Fibroblast of lung (primary cell): ENCODE results near the gene KRT82. TPM values are rescaled to one million over a fixed set of nuclear protein-coding genes. Genes with fewer than 3 reads are reported as not detected.

Experiments
- DNase-seq, 2 donors: peaks; one replicate each; pipeline versions ENCODE4 v3.0.0 to v3.0.0-alpha.2; 2010; ENCODE audit warnings: low read depth in 2 of 2
- H2AFZ ChIP-seq: 2 replicates; pipeline ENCODE4 v1.5.1; 2012; ENCODE audit warnings: low read length, control low read depth, inconsistent platforms
- H3K27ac ChIP-seq: 2 replicates; pipeline ENCODE4 v1.5.1; 2011; ENCODE audit warnings: low read length, control low read depth; ENCODE audit not compliant: insufficient read depth
- H3K27me3 ChIP-seq: 2 replicates; pipeline ENCODE4 v1.5.1; 2011; ENCODE audit warnings: mild to moderate bottlenecking, low read length; ENCODE audit not compliant: control insufficient read depth, insufficient read depth
- H3K36me3 ChIP-seq: 2 replicates; pipeline ENCODE4 v1.5.1; 2011; ENCODE audit warnings: low read length; ENCODE audit not compliant: control insufficient read depth, insufficient read depth
- H3K4me1 ChIP-seq: 2 replicates; pipeline ENCODE4 v1.5.1; 2011; ENCODE audit warnings: low read length; ENCODE audit not compliant: control insufficient read depth, insufficient read depth; ENCODE audit errors: extremely low read depth
- H3K4me2 ChIP-seq: 2 replicates; pipeline ENCODE4 v1.5.1; 2011; ENCODE audit warnings: low read length, control low read depth; ENCODE audit not compliant: insufficient read depth; ENCODE audit errors: extremely low read depth
- H3K4me3 ChIP-seq, 4 experiments: fragments of 200-600 bp in 1 of 4; sonication (generic) in 1 of 4; replicated peaks in 1 of 4; 2 replicates each; pipeline ENCODE4 v1.5.1; 2011 to 2016; ENCODE audit warnings: low read length in 4 of 4, low read depth in 3 of 4, mild to moderate bottlenecking in 3 of 4, control low read depth in 2 of 4, inconsistent platforms in 1 of 4, mixed read lengths in 1 of 4; ENCODE audit not compliant: insufficient read depth in 1 of 4; ENCODE audit errors: control extremely low read depth in 1 of 4
- H3K79me2 ChIP-seq: 2 replicates; pipeline ENCODE4 v1.5.1; 2012; ENCODE audit warnings: mild to moderate bottlenecking, low read length, inconsistent platforms; ENCODE audit not compliant: control insufficient read depth, insufficient read depth
- H3K9ac ChIP-seq: 2 replicates; pipeline ENCODE4 v1.5.1; 2011; ENCODE audit warnings: mild to moderate bottlenecking, low read length, control low read depth; ENCODE audit not compliant: insufficient read depth
- H3K9me3 ChIP-seq: 2 replicates; pipeline ENCODE4 v1.5.1; 2012; ENCODE audit warnings: low read depth, low read length; ENCODE audit not compliant: control insufficient read depth, insufficient read depth
- H4K20me1 ChIP-seq: 2 replicates; pipeline ENCODE4 v1.5.1; 2011; ENCODE audit warnings: low read length; ENCODE audit not compliant: control insufficient read depth, insufficient read depth; ENCODE audit errors: extremely low read depth
- CTCF ChIP-seq, 2 donors: IDR thresholded peaks in 1 of 2; conservative IDR thresholded peaks in 1 of 2; 1 replicate in 1 of 2; 2 replicates in 1 of 2; pipeline ENCODE4 v1.5.1; 2011 to 2012; ENCODE audit warnings: low read length in 2 of 2, control low read depth in 1 of 2, inconsistent platforms in 1 of 2, low read depth in 1 of 2, mild to moderate bottlenecking in 1 of 2
- EZH2 ChIP-seq: IDR thresholded peaks from 2 replicates; pipeline ENCODE4 v1.5.1; 2012; ENCODE audit warnings: low read length, control low read depth, mild to moderate bottlenecking; ENCODE audit errors: missing control alignments
- polyA plus RNA-seq, 2 donors: library from polyadenylated mRNA; depleted of rRNA in 1 of 2; stranded (reverse) in 1 of 2; unstranded in 1 of 2; fragments of >200 nt; gene quantifications; 2 replicates each; pipeline ENCODE4 v1.2.1, GENCODE V29; 2011 to 2012; ENCODE audit warnings: missing spikeins in 1 of 2
- total RNA-seq: library from RNA; depleted of rRNA; stranded (reverse); fragments of >200 nt; gene quantifications from 2 replicates; pipeline ENCODE4 v1.2.1, GENCODE V29; 2014

The KRT82 gene
- total and polyA plus RNA-seq, 2 donors (not counting 1 experiment from before 2014, with no cell fraction given): not detected

GRCh38 chr12:52352951-52353350, 53.2 kb downstream of the KRT82 start:
- no peak for DNase-seq
- H3K4me3 ChIP-seq: no peak overlapping the region
- H3K9me3 ChIP-seq: no peaks in the 10 kb centered on the region
- no peaks in the 10 kb centered on the region for H3K4me1 ChIP-seq
- H2AFZ ChIP-seq: no peak overlapping the region
- H3K79me2 ChIP-seq: no peaks in the 10 kb centered on the region
- H3K27ac ChIP-seq: no peak overlapping the region
- no peak overlapping the region for H3K9ac ChIP-seq
- H3K4me2 ChIP-seq: no peak overlapping the region
- no peaks in the 10 kb centered on the region for H3K36me3 ChIP-seq
- peaks cover 9% of the 10 kb centered on the region for H3K27me3 ChIP-seq
- TF ChIP-seq EZH2 (no peak), CTCF (conservative IDR thresholded peaks at IDR 0.05 in 1 of 2, IDR thresholded peaks at IDR 0.05 in 1 of 2; ENCODE audit: low read depth in 1 of 2, low read length in 2 of 2) (no peak)
- H4K20me1 ChIP-seq: no peaks in the 10 kb centered on the region

GRCh38 chr12:52351196-52352059, 54.7 kb downstream of the KRT82 start:
- no peak for TF ChIP-seq CTCF (conservative IDR thresholded peaks at IDR 0.05 in 1 of 2, IDR thresholded peaks at IDR 0.05 in 1 of 2; ENCODE audit: low read depth in 1 of 2, low read length in 2 of 2)
- no peak for TF ChIP-seq EZH2
- DNase-seq: no peak
- H3K4me1 ChIP-seq: no peaks in the 10 kb centered on the region
- peaks cover 12% of the 10 kb centered on the region for H3K27me3 ChIP-seq
- no peak overlapping the region for H3K4me2 ChIP-seq
- H3K9ac ChIP-seq: no peak overlapping the region
- H3K9me3 ChIP-seq: no peaks in the 10 kb centered on the region
- no peak overlapping the region for H2AFZ ChIP-seq
- no peak overlapping the region for H3K4me3 ChIP-seq
- no peaks in the 10 kb centered on the region for H3K79me2 ChIP-seq
- no peaks in the 10 kb centered on the region for H4K20me1 ChIP-seq
- no peak overlapping the region for H3K27ac ChIP-seq
- no peaks in the 10 kb centered on the region for H3K36me3 ChIP-seq

GRCh38 chr12:52350786-52351185, 55.3 kb downstream of the KRT82 start:
- Histone ChIP-seq H3K4me2 (no peak overlapping the region), H3K27ac (no peak overlapping the region), H4K20me1 (no peaks in the 10 kb centered on the region), H3K36me3 (no peaks in the 10 kb centered on the region), H3K9ac (no peak overlapping the region), H3K9me3 (no peaks in the 10 kb centered on the region), H3K27me3 (peaks cover 12% of the 10 kb centered on the region), H3K4me3 (no peak overlapping the region), H2AFZ (no peak overlapping the region), H3K4me1 (no peaks in the 10 kb centered on the region), H3K79me2 (no peaks in the 10 kb centered on the region)
- TF ChIP-seq EZH2 (no peak), CTCF (conservative IDR thresholded peaks at IDR 0.05 in 1 of 2, IDR thresholded peaks at IDR 0.05 in 1 of 2; ENCODE audit: low read depth in 1 of 2, low read length in 2 of 2) (no peak)
- no peak for DNase-seq
